K562 (cell line): ENCODE data around the gene C1orf105. TPM values are rescaled to one million over a fixed set of nuclear protein-coding genes. Genes with fewer than 3 reads are reported as not detected.

Source experiments
- ATF6 ChIP-seq: sonication (generic); formaldehyde crosslinking; IDR thresholded peaks from 2 replicates; pipeline ENCODE4 v1.4.0; 2020; ENCODE audit warnings: mild to moderate bottlenecking, missing genetic modification reagents
- ELF1 ChIP-seq: fragments of 200-800 bp; sonication (Bioruptor generic); IDR thresholded peaks from 2 replicates; pipeline ENCODE4 v1.6.1; 2016; ENCODE audit warnings: missing genetic modification characterization, missing compliant biosample characterization
- ZNF274 ChIP-seq: IDR thresholded peaks from 2 replicates; pipeline ENCODE4 v1.6.1; 2011; ENCODE audit warnings: low read depth, mild to moderate bottlenecking, low read length, moderate library complexity, borderline replicate concordance
- polyA plus RNA-seq, 8 experiments: library from polyadenylated mRNA; depleted of rRNA in 4 of 8; stranded (reverse) in 5 of 8; unstranded in 3 of 8; fragments of >200 nt; fragmentation: Nextera tagmentation in 2 of 8; fragmentation: Illumina TruSeq in 1 of 8; extraction: Ambion mirVana in 2 of 8; extraction: Trizol in 1 of 8; gene quantifications; 2 replicates each; pipeline versions ENCODE4 v1.2.1 to v1.2.3, GENCODE V29; 2011 to 2014; ENCODE audit warnings: inconsistent platforms in 1 of 8, missing spikeins in 1 of 8
- total RNA-seq, 7 experiments: library from RNA; depleted of rRNA in 6 of 7; stranded (reverse); fragments of >200 nt in 6 of 7; fragmentation: Illumina TruSeq in 2 of 7; extraction: Trizol in 2 of 7; gene quantifications; 2 replicates each; pipeline versions ENCODE4 v1.2.1 to v1.2.3, GENCODE V29; 2011 to 2021; ENCODE audit warnings: low replicate concordance in 1 of 7
- TF ChIP-seq, protein P1 (sequence below): sonication (generic); formaldehyde crosslinking; IDR thresholded peaks from 2 replicates; pipeline ENCODE4 v1.8.0; 2022; ENCODE audit warnings: mild to moderate bottlenecking, missing genetic modification reagents
- TF ChIP-seq, protein P2 (sequence below): fragments of 450-650 bp; formaldehyde crosslinking; IDR thresholded peaks from 2 replicates; pipeline ENCODE4 v1.4.0; 2020; ENCODE audit warnings: mild to moderate bottlenecking, mixed read lengths

The C1orf105 gene
- total and polyA plus RNA-seq, 9 of the 15 experiments (the other 6 are each of a cell fraction or from before 2014, with no cell fraction given) = 0.08 TPM; not detected in 8

GRCh38 chr1:172478485-172478884 lies 58.0 kb downstream of the C1orf105 start (continued):
- TF ChIP-seq, protein P1, sequence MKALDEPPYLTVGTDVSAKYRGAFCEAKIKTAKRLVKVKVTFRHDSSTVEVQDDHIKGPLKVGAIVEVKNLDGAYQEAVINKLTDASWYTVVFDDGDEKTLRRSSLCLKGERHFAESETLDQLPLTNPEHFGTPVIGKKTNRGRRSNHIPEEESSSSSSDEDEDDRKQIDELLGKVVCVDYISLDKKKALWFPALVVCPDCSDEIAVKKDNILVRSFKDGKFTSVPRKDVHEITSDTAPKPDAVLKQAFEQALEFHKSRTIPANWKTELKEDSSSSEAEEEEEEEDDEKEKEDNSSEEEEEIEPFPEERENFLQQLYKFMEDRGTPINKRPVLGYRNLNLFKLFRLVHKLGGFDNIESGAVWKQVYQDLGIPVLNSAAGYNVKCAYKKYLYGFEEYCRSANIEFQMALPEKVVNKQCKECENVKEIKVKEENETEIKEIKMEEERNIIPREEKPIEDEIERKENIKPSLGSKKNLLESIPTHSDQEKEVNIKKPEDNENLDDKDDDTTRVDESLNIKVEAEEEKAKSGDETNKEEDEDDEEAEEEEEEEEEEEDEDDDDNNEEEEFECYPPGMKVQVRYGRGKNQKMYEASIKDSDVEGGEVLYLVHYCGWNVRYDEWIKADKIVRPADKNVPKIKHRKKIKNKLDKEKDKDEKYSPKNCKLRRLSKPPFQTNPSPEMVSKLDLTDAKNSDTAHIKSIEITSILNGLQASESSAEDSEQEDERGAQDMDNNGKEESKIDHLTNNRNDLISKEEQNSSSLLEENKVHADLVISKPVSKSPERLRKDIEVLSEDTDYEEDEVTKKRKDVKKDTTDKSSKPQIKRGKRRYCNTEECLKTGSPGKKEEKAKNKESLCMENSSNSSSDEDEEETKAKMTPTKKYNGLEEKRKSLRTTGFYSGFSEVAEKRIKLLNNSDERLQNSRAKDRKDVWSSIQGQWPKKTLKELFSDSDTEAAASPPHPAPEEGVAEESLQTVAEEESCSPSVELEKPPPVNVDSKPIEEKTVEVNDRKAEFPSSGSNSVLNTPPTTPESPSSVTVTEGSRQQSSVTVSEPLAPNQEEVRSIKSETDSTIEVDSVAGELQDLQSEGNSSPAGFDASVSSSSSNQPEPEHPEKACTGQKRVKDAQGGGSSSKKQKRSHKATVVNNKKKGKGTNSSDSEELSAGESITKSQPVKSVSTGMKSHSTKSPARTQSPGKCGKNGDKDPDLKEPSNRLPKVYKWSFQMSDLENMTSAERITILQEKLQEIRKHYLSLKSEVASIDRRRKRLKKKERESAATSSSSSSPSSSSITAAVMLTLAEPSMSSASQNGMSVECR = no peak
- TF ChIP-seq ATF6 (CRISPR knock-in tag) (no peak), ZNF274 (no peak), ELF1 (tag) (no peak)
- TF ChIP-seq, protein P2, sequence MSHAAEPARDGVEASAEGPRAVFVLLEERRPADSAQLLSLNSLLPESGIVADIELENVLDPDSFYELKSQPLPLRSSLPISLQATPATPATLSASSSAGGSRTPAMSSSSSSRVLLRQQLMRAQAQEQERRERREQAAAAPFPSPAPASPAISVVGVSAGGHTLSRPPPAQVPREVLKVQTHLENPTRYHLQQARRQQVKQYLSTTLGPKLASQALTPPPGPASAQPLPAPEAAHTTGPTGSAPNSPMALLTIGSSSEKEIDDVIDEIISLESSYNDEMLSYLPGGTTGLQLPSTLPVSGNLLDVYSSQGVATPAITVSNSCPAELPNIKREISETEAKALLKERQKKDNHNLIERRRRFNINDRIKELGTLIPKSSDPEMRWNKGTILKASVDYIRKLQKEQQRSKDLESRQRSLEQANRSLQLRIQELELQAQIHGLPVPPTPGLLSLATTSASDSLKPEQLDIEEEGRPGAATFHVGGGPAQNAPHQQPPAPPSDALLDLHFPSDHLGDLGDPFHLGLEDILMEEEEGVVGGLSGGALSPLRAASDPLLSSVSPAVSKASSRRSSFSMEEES (CRISPR knock-in tag) = no peak
